Panc1 (cell line): Measurements from ENCODE around the gene GUCY2F. TPM values are rescaled to one million over a fixed set of nuclear protein-coding genes. Genes with fewer than 3 reads are reported as not detected.

Source experiments
- ATAC-seq: fragments of 200-7000 bp; cut with Tn5 transposase; 2 replicates; pipeline ENCODE4 v1.9.1; 2020; ENCODE audit warnings: mild to moderate bottlenecking, moderate library complexity
- BruUV-seq: library from RNA; stranded (reverse); fragments of 400-500 nt; replicated peaks from 2 replicates; lab custom pipeline; 2021; lab: Mats Ljungman, UMichigan
- CTCF ChIA-PET: fragments of 300-600 bp; sonication (Branson Sonifier 250); formaldehyde crosslinking; loops from one replicate; lab custom pipeline; 2022; ENCODE audit warnings: antibody characterized with exemption; lab: Charles Lee
- POLR2A ChIA-PET: fragments of 300-600 bp; sonication (Branson Sonifier 250); formaldehyde crosslinking; loops from one replicate; lab custom pipeline; 2022; ENCODE audit warnings: antibody characterized with exemption; lab: Charles Lee
- DNase-seq: peaks from one replicate; pipeline ENCODE4 v3.0.0-alpha.2; 2010; ENCODE audit warnings: low read depth, low spot score
- H3K27ac ChIP-seq: 2 replicates; pipeline ENCODE4 v1.5.1; 2011; ENCODE audit warnings: mild to moderate bottlenecking, low read length, inconsistent platforms
- H3K27me3 ChIP-seq: fragments of 200-500 bp; sonication (Bioruptor generic); 2 replicates; pipeline ENCODE4 v1.6.0; 2014; ENCODE audit warnings: low read length, inconsistent platforms; ENCODE audit not compliant: control insufficient read depth, insufficient read depth
- H3K36me3 ChIP-seq: fragments of 200-500 bp; sonication (Bioruptor generic); 2 replicates; pipeline ENCODE4 v1.5.1; 2014; ENCODE audit warnings: inconsistent platforms, mild to moderate bottlenecking, low read length, moderate library complexity; ENCODE audit not compliant: control insufficient read depth, insufficient read depth
- H3K4me1 ChIP-seq: 2 replicates; pipeline ENCODE4 v1.5.1; 2011; ENCODE audit warnings: inconsistent platforms, mild to moderate bottlenecking, low read length, moderate library complexity; ENCODE audit not compliant: control insufficient read depth, insufficient read depth
- H3K4me3 ChIP-seq, 2 experiments: 2 replicates each; pipeline ENCODE4 v1.5.1; 2011 to 2012; ENCODE audit warnings: low read depth in 2 of 2, low read length in 2 of 2, mild to moderate bottlenecking in 2 of 2, inconsistent platforms in 1 of 2, moderate library complexity in 1 of 2
- H3K9me3 ChIP-seq: fragments of 200-500 bp; sonication (Bioruptor generic); 2 replicates; pipeline ENCODE4 v1.5.1; 2014; ENCODE audit warnings: low read depth, mild to moderate bottlenecking, inconsistent platforms, low read length, moderate library complexity; ENCODE audit not compliant: control insufficient read depth, insufficient read depth
- CTCF ChIP-seq: fragments of 450-650 bp; IDR thresholded peaks from 2 replicates; pipeline ENCODE4 v1.5.1; 2017; ENCODE audit warnings: mild to moderate bottlenecking
- POLR2AphosphoS5 ChIP-seq: IDR thresholded peaks from 2 replicates; pipeline ENCODE4 v1.6.1; 2012; ENCODE audit warnings: mild to moderate bottlenecking, low read depth, low read length, moderate library complexity
- REST ChIP-seq, 2 experiments: IDR thresholded peaks; 2 replicates each; pipeline ENCODE4 v1.6.1; 2011 to 2012; ENCODE audit warnings: low read depth in 2 of 2, control low read depth in 1 of 2, low read length in 1 of 2, mild to moderate bottlenecking in 1 of 2, moderate library complexity in 1 of 2; ENCODE audit not compliant: insufficient read depth in 1 of 2
- SIN3A ChIP-seq: IDR thresholded peaks from 2 replicates; pipeline ENCODE4 v1.6.1; 2012; ENCODE audit warnings: low read depth, mild to moderate bottlenecking, low read length, moderate library complexity, borderline replicate concordance; ENCODE audit not compliant: insufficient read depth
- TCF7L2 ChIP-seq: IDR thresholded peaks from 2 replicates; pipeline ENCODE4 v1.6.1; 2011; ENCODE audit warnings: mild to moderate bottlenecking, low read depth, low read length, inconsistent platforms
- in situ Hi-C: cut with HindIII; loops from 2 replicates; pipeline ENCODE4 v1.10.0; 2016; ENCODE audit warnings: low sequenced_read_pairs, low pct_unique_long_range_greater_than_20kb
- intact Hi-C: fragments of 100-400 bp; cut with micrococcal nuclease; formaldehyde crosslinking; loops from one replicate; pipeline ENCODE4 v1.10.0; 2022; ENCODE audit not compliant: unreplicated experiment
- total RNA-seq: library from RNA; stranded (reverse); gene quantifications from one replicate; pipeline ENCODE4 v1.2.1, GENCODE V29; 2021; ENCODE audit not compliant: unreplicated experiment

Gene GUCY2F
- total RNA-seq, 1 experiment from 2014 or later: not detected

GRCh38 chrX:109390556-109390955, 91.3 kb downstream of the GUCY2F start:
- H3K9me3 ChIP-seq: no peaks in the 10 kb centered on the region
- ATAC-seq (no peak), DNase-seq (no peak)
- no peaks in the 10 kb centered on the region for H3K4me1 ChIP-seq
- no peaks in the 10 kb centered on the region for H3K27me3 ChIP-seq
- H3K27ac ChIP-seq: no peak overlapping the region
- TF ChIP-seq REST (IDR thresholded peaks at IDR 0.05; ENCODE audit: insufficient read depth in 1 of 2, low read depth in 2 of 2, low read length in 1 of 2) (no peak), POLR2AphosphoS5 (no peak), TCF7L2 (no peak), SIN3A (no peak), CTCF (no peak)
- H3K4me3 ChIP-seq: no peak overlapping the region
- BruUV-seq: no TSS peak
- H3K36me3 ChIP-seq: no peaks in the 10 kb centered on the region
- CTCF ChIA-PET: no interaction called here
- in situ Hi-C loops: no loop called here
- intact Hi-C loops: no loop called here
- POLR2A ChIA-PET: no interaction called here

GRCh38 chrX:109389917-109390316, 92.0 kb downstream of the GUCY2F start:
- POLR2A ChIA-PET: no interaction called here
- no peak for TF ChIP-seq TCF7L2
- TF ChIP-seq REST (IDR thresholded peaks at IDR 0.05; ENCODE audit: insufficient read depth in 1 of 2, low read depth in 2 of 2, low read length in 1 of 2): no peak
- TF ChIP-seq SIN3A: no peak
- TF ChIP-seq CTCF: no peak
- no peak for TF ChIP-seq POLR2AphosphoS5
- no TSS peak for BruUV-seq
- CTCF ChIA-PET: no interaction called here
- H3K4me3 ChIP-seq: no peak overlapping the region
- no peaks in the 10 kb centered on the region for H3K4me1 ChIP-seq
- in situ Hi-C loops: no loop called here
- no peaks in the 10 kb centered on the region for H3K27me3 ChIP-seq
- DNase-seq: no peak
- H3K9me3 ChIP-seq: no peaks in the 10 kb centered on the region
- intact Hi-C loops: loop anchor here (10.0 kb wide), 1 partner anchor 695 kb away; no protein-coding TSS in a partner anchor
- no peak overlapping the region for H3K27ac ChIP-seq
- H3K36me3 ChIP-seq: no peaks in the 10 kb centered on the region
- ATAC-seq: no peak
